GM12873 (cell line): ENCODE data around the gene NGEF.

Experiments
- TF ChIP-seq, protein P1 (sequence below): IDR thresholded peaks from 2 replicates; pipeline ENCODE4 v1.5.1; 2012; ENCODE audit warnings: low read depth, mild to moderate bottlenecking, moderate library complexity, low read length, control low read depth; ENCODE audit not compliant: insufficient read depth; ENCODE audit errors: missing control alignments

The NGEF gene

DNA sequence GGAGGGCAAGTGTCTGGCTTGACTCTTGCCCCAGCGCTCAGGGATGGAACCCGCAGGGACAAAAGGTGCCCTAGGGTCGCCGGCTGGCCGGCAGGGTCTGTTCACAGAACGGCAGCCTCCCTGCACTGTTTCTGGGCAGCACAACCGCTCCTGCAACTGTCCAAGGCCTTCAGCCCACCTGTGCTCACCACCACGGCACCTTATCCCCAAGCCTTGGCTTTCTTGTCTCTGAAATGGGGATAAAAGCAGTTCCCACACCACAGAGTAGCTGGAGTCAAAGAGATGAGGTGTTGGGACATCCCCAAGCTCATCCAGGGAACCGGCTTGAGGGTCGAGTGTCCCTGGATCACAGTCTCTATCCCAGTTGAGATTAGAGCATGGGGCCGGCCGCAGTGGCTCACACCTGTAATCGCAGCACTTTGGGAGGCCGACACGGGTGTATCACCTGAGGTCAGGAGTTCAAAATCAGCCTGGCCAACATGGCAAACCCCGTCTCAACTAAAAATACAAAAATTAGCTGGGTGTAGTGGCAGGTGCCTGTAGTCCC lies 138.3 kb downstream of the NGEF start:
- TF ChIP-seq, protein P1, sequence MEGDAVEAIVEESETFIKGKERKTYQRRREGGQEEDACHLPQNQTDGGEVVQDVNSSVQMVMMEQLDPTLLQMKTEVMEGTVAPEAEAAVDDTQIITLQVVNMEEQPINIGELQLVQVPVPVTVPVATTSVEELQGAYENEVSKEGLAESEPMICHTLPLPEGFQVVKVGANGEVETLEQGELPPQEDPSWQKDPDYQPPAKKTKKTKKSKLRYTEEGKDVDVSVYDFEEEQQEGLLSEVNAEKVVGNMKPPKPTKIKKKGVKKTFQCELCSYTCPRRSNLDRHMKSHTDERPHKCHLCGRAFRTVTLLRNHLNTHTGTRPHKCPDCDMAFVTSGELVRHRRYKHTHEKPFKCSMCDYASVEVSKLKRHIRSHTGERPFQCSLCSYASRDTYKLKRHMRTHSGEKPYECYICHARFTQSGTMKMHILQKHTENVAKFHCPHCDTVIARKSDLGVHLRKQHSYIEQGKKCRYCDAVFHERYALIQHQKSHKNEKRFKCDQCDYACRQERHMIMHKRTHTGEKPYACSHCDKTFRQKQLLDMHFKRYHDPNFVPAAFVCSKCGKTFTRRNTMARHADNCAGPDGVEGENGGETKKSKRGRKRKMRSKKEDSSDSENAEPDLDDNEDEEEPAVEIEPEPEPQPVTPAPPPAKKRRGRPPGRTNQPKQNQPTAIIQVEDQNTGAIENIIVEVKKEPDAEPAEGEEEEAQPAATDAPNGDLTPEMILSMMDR = no peak

DNA sequence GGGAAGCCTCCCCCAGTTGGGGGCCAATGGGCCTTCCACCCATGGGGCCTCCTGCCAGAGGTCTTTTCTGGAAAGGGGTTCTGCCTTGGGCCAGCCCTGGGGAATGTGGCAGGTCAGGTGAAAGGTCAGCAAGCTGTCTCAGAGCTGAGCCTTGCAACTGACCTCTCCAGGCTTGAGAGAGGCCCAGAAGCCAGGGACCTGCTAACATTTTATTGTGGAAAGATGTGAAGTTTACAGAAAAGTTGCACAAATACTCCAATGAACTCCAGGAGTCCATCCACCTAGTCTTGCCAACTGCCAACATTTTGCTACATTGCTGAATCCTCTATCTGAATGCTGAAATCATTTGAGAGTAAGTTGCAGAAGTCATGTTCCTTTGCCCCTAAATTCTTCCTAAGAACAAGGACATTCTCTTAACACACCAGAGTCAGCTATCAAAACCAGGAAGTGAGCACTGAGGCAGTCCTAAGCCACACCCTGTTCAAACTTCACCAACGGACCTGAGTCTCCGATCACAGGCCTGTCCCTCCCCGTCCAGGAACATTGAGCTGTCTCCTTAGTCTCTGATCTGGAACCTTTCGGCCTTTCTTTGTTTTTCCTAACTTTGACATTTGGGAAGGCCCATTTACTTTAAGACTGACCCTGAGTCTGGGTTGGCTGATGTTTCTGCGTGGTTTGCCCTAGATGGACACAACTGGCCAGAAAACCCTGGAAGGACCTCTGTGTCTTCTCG lies 139.0 kb downstream of the NGEF start:
- TF ChIP-seq, protein P1 = no peak

DNA sequence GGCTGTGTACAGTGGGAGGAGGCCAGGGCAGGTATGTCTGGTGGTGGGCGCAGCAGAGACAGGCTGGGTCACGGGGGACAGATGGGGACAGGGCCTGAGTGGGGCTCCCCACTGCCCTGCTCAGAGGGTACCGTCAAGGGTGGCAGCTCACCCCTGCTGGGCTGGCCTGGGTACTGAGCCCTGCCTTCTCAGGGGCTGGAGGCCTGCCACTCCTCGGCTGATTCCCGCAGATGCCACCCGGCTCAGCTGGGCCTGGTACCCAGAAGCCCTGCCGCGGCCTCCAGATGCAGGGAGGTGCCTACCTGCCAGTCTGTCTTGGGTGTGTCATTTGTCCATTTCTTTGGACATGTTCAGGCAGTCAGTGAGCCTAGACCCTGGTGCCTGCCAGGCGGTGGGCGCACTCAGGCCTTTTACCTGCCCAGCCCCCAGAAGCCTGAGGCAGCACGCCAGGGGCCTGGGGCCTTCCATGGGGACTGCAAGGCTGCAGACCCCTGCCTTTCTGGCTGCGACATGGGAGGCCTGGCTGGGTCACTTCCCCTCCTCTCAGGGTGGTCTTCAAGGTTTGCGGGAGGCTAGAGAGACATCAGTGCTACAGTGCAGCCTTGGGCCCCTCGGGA lies 139.7 kb downstream of the NGEF start:
- TF ChIP-seq, protein P1 = no peak

DNA sequence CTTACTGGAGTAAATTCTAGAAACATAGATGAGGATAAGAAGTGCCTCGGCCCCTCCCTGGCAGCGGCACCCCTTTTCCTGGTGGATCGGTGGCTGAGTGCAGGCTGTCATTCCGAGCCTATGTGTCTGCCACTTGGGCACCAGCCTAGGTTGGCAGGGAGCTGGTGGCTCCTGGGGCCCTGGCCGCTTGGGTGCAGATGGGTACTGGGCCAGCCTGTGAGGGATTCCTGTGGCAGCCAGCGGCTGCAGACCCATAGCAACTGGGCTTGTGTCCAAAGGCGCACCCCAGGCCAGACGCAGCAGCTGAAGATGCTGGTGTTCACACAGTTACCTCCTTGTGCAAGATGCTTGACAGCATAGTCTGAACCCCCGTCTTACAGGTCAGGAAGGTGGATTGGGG lies 140.2 kb downstream of the NGEF start:
- TF ChIP-seq, protein P1 = no peak

DNA sequence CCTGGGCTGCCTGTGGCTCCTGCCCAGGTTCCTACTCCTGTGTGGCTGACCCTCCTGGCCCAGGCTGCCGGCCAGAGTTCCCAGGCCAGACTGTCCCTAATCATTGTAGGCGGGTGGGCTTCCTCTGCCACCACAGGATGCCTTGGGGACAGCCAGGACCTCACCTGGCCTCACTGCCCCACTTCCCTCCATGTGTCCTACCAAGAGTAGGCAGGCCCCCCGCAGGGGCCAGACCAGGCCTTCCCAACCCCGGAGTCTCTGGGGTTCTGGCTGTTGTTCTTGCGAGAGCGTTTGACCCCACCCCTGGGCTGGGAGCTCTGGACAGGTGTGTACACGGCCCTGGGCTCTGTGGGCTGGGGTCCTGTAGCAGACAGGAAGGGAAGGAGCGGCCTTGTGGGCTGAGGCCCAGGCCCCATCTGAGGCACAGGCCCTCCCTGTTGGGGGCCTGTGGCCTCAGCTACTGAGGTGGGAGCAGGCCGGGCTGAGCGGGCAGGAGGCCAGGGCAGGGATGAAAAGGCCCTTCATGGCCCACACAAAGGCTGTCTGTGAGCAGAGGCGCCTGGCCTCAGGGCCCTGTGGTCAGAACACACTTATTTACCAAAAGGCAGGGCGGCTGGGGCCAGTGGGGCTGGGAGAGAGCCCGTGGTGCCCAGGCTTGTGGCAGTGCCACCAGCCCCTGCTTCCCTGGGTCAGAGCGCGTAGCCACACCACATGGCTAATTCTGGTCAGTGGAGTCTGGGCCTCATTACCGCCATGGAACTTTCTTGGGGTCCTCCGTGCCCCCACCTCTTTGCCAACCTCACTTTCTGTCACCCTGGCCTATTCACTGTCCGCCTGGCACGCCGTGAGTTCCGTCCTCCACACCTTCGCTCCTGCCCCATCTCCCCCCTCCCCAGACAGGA lies 141.0 kb downstream of the NGEF start:
- TF ChIP-seq, protein P1 = no peak

DNA sequence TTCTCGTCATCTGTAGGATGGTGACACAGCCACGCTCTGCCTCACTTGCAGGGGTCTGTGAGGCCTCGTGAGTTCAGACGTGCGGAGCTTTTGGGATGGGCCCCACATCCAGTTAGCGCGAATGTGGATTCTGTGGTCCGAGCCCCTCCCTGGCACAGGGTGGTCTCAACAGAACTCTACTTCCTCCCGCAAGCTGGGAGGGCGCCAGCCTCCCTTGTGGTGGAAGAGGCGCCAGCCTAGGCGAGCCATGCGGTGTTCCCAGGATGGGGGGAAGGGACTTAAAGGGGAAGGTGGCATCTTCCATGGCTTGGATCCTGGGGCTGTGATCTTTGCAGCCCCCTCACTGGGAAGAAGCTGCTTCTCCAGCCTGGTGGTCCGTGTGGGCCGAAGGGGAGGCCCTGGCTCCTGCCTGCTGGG lies 141.6 kb downstream of the NGEF start:
- TF ChIP-seq, protein P1 = no peak

DNA sequence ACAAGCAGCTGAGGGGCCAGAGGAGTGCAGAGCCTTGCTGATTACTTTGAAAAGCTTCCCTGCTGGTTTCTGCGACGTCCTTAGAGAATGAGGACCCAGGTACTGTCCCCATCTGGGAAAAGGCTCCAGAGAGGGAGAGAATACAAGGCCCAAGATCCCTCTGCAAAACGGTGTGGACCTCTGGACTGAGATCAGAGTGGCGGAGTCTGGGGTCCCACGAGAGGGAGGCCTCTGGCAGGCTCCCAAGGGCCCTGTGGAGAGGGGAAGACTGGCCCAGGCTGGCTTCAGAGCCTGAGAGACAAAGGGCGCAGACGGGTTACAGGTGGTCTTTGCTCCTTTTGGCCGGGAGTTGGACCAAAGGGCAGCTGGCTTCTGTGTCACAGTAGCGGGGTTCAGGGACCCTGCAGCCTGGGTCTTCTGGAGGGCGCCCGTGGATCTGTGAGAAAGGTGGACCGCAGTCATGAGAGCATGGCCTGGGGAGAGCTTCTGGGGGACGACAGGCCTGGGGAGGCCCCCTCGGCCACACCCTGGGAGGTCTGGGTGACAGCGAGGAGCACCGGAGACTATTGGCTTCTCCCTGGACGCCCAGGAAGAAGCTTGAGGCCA lies 142.2 kb downstream of the NGEF start:
- TF ChIP-seq, protein P1 = no peak
